Pulmonary artery endothelial cell (primary cell): ENCODE data around the gene CSNK1A1. TPM values are rescaled to one million over a fixed set of nuclear protein-coding genes. Genes with fewer than 3 reads are reported as not detected.
A peak's percentile ranks its signal among the peaks of the same experiment; 100 is the strongest.
"Not testable (repeated sequence)": the region's sequence is repeated elsewhere in the genome, so short reads cannot be mapped to it uniquely, and the experiment has no call there.

Source experiments
- DNase-seq: peaks from one replicate; pipeline ENCODE4 v3.0.0-alpha.2; 2011; ENCODE audit warnings: low read depth, low spot score
- total RNA-seq: library from RNA; depleted of rRNA; stranded (reverse); fragments of >200 nt; gene quantifications from 2 replicates; pipeline ENCODE4 v1.2.3, GENCODE V29; 2014

CSNK1A1 gene
- total RNA-seq, 1 donor from 2014 or later = 486 TPM

DNA sequence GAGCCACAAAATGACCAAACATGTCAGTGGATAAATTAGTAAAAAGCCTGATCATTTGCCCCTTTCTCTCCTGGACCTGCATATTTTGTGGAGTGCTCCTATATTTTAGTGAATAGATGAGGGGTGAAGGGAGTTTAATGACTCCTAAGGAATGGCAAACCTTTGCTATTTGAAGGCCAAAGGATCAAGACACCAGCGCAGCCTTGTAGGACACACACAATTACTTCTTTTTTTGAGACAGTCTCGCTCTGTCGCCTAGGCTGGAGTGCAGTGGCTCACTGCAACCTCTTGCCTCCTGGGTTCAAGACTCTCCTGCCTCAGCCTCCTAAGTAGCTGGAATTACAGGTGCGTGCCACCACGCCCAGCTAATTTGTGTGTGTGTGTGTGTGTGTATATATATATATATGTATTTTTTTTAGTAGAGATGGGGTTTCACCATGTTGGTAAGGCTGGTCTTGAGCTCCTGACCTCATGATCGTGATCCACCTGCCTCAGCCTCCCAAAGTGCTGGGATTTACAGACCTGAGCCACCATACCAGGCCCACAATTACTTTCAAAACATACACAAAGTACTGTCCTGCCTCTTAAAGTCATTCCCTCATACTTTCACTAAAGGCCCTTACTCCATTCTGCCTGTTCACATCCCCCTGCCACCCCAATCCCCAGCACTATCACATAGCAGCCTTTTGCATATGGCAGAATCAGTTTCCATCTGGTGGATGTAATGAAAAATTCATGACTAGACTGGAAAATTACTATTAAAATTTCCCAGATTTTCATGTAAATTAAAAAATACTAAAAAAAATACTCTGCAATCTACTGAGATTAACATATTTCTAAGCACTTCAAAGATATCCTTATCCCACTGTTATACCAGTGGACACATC lies 60.4 kb downstream of the CSNK1A1 start:
- DNase-seq = no peak

DNA sequence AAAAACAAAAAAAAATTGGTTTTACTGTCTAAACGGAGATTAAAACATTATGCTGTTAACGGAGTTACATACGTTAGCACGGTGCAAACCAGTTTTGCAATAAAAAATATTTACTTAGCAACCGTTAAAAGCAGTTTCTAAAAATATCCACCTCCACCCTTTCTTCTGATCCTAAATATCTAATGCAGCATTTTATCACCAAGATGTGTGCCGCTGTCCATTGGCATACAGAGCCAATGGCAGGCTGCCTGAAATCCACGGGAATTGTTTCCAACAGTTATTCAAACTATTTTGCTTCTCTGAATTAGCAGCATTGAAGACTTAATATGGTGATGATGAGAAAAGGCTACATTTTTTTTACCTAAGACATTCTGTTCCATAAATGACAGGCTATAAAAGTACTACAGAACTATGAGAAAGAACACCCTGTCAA lies 61.6 kb downstream of the CSNK1A1 start:
- no peak for DNase-seq

DNA sequence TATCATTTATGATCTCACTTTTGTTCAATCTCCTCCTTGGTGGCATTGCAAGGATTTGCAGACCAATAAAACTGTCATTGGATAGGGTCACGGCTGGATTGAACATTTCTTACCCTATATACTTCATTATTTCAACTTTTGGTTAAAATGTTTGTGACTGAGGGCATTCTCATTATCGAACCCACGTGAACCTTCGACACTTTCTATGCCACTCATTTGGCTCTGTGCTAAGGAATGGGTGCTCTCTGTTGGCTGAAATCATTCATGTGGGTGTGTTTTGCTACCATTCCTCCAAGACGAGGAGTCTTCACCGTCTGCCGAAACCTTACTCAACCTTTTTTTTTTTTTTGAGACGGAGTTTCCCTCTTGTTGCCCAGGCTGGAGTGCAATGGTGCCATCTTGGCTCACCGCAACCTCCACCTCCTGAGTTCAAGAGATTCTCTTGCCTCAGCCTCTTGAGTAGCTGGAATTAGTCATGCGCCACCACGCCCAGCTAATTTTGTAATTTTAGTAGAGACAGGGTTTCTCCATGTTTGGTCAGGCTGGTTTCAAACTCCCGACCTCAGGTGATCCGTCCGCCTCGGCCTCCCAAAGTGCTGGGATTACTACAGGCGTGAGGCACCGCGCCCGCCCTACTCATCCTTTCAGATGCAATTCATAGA lies 62.5 kb downstream of the CSNK1A1 start:
- no peak for DNase-seq

DNA sequence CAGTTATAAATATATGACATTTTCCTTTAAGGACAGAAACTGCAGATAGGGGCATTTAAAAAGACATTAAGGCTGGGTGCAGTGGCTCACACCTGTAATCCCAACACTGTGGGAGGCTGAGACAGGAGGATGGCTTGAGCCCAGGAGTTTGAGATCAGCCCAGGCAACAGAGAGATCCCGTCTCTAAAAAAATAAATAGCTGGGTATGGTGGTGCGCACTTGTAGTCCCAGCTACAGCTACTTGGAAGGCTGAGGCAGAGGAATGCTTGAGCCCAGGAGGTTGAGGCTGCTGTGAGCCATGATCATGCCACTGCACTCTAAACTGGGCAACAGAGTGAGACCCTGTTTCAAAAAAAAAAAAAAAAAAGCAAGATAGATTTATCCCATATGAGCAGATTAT lies 63.6 kb downstream of the CSNK1A1 start:
- no peak for DNase-seq

DNA sequence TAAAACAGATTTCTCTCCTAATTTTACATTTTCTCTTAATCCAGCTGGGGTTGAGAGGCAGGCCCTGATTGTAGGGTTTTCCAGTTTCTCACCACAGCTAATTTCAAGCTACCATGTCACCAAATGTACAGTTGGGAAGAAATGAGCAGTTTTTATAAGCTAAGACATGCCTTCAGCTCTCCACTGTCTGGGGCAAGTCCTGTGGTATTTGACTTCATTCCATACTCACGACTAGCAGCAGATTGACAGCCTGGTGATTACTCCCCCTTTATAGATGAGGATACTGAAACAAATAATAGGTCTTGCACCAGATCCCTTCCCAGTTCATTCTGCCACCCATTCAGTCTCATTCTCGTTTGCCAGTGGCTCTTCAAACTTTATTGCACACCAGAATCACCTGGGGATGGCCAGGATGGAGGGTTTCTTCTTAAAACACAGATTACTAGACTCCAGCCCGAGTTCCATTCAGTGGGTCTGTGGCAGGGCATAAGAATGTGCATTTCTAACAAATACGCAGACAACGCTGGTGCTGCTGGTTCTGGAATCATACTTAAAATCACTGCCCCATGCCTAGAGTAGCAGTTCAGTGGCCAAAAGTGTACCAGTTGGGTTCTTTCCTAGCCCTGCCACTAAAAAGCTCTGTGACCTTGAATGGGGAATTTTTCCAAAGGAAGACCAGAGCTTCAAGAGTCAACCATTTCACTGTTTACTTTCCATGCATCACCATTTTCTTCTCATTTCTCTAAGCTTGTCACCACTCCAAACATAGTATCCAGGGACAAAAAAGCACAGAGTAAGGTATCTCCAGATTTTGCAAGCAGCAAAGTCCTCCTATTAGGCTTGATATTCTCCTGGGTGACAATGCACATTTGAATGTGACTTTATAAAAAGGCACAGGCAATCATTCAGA lies 64.3 kb downstream of the CSNK1A1 start:
- no peak for DNase-seq

DNA sequence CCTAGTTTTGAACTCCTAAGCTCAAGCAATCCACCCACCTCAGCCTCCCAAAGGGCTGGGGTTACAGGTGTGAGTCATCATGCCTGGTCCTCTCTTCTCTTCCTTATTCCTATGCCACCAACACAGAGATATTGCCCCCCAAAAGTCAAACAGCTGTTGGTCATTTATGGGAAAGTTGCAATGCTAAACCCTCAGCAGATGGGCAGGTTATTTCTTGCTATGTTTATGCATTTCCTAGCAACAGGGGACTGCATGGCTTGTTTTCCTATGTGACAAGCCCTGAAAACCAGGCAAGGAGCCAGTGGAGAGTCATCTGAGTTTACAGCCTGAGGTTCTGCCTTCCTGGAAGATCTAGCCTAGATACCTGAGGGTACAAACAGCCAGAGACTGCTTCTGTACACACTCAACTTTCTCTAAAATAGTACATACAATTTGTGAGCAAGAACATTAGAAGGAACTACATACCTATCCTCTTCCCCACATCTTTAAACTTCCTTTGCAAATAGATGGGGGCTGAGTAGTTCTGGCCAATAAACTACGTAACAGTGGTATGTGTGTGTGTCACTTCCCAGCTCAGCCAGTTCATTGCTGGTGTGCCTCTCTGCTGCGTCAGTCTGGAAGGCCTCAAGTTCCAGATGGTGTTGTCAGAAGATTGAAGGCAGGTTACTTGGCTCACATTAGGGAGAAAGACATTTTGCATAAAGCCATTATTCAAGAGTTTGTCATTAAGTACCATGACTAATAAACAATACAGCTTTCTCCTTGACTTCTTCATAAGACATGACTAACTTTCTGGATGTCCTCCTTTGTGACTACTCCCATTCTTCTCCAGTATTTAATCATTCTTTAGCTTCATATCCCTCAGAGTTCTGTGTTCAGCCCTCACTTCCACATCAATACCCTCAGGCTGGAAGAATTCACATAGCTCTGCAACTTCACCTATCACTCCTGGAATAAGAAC lies 65.3 kb downstream of the CSNK1A1 start:
- DNase-seq = peak; percentile 93

DNA sequence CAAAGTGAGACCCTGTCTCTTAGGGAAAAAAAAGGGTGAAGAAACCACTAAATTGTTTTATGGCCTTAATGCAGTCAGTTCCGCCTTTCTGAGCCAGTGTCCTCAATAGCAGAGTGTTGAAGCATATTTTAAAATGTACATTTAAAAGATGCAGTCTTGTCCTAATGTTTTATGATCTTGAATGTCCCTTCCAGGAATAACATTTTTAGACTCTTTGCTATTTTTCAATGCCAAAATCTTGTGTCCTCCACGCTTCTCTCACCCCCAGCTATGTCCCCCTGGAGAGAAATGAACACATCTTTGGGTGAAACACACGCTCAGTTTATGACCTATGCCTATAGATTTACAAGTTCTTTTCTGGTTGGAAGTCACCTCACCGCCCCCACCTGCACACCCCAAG lies 69.8 kb downstream of the CSNK1A1 start:
- DNase-seq = no peak

DNA sequence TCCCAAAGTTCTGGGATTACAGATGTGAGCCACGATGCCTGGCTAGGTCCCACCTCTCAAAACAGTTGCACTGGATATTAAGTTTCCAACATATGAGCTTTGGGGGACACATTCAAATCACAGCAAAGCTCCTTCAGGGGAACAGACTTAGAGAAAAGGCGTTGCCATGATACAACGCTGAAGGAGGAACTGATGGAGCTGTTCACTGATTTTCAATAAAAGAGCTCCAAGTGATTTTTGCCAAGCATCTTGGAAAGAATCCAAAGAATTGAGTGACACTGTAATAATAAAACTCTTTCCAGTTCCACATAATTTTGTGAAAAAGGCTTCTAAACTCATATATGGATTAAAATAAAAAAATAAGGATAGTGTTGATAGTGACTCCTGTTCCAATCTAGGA lies 72.5 kb downstream of the CSNK1A1 start:
- no peak for DNase-seq

DNA sequence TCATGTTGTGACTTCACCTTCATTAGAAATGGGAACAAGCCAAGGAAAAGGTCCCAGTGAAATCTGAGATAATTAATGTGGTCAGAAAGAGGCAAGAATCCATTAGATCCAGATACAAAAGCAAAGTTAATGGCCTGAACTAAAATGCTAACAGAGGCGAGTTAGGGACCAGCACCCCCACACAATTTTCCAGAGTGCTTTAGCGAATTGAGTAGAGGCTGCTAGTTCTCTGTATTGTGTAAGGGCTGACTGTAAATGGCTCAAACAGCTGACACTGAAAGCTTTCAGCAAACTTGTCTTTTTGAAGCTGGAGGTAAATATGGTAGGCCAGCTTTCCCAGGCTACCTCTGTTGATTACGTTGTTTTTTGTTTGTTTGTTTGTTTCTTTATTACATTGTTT lies 75.5 kb downstream of the CSNK1A1 start:
- no peak for DNase-seq

DNA sequence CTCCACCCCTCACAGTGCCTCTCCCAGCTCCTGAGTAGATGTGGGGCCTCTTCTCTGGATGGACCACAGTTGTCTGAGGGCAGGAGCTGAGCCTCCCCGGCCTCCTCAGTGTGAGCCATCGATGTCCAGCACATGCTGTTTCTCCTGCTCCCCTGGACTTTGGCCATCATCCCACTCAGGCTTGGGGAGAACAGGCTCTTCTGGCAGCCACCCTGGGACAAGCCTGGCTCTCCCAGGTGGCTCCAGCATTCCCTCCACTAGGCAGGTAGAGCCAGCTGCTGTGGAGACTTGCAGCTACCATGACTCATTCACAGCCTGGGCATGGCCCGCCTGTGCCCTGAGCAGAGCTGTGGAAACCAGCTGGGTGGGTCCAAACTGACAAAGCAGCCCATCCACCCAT lies 77.0 kb downstream of the CSNK1A1 start:
- DNase-seq = no peak

DNA sequence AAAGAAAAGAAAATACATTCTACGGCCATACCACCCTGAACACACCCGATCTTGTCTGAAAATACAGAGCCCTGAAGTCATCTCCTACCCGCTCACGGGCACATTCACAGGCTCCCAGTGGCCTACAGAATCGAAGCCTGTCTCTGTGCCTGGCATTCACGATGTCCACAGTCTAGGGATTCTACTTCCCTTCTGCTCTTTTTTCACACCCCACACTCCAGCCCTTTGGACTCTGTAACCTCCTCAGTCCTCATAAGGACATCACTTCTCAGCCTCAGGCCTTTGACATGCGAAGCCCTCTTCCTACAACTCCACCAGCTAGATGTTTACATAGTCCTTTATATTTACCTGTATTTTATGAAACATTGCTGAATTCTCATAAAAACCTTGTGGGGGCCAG lies 77.8 kb downstream of the CSNK1A1 start:
- no peak for DNase-seq

DNA sequence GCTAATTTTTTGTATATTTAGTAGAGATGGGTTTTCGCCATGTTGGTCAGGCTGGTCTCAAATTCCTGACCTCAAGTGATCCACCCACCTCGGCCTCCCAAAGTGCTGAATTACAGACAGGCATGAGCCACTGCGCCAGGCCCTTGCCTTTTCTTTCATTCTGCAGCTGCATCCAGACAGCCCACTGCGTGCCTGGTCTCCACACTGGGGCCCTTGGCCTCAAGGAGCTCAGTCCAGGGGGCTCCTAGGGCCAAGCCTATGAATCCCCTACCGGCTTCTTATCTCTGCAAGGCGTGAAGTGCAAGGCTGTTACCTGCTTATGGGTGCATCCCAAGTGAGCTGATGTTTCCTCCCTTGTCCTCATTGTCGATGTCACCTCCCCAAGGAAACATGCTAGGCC lies 78.8 kb downstream of the CSNK1A1 start:
- no peak for DNase-seq

DNA sequence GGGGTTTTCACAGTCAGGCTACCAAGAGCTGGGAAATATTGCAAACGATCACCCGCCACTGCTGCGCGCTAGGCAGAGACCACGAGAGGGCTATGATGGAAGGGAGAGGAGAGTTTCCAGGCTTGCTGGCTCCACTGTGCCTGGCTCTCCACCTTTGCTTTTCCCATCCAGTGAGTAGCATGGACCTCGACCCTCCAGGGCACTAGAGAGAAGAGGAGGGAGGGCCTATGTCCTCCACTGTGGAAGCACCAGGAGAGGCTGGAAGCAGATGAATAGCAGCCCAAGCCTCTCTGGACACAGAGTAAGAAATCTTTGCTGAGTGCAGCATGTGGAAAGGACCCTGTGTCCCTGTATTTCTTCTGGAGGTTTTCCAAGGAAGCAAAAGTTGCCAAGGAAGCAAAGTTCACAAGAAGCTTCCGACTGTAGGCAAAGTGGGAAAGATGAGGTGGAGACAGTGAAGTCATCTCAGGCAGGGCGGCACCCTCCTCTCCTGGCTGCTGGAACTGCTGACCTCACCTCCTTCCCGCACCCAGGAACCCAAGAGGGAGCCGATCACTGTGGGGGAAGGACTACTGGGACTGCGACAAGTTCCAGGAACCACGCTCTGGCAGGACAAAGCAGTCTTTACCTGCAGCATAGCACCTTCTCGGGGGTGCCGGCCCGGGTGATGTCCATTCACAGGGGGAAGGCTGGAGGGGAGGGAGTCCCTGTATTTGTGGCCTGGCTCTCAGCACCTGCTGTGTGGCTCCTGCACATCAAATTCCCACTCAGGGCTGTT lies 79.6 kb downstream of the CSNK1A1 start:
- DNase-seq = no peak

DNA sequence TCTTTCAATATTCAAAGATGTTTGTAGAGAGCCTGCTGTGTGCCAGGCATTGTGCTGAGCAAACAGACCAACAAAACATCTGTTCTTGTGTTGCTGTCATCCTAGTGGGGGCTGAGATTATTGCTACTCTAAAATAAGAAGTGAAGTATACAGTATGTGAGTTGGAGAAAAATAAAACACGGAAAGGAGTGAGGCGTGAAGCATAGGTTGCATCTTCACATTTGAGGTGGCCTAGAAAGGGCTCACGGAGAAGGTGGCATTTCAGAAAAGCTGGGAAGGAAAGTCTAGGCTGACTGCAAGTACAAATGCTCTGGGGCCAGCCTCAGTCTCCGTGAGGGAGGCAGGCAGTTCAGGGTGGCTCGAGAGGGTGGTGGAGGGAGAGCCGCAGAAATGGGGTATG lies 80.3 kb downstream of the CSNK1A1 start:
- DNase-seq = no peak

DNA sequence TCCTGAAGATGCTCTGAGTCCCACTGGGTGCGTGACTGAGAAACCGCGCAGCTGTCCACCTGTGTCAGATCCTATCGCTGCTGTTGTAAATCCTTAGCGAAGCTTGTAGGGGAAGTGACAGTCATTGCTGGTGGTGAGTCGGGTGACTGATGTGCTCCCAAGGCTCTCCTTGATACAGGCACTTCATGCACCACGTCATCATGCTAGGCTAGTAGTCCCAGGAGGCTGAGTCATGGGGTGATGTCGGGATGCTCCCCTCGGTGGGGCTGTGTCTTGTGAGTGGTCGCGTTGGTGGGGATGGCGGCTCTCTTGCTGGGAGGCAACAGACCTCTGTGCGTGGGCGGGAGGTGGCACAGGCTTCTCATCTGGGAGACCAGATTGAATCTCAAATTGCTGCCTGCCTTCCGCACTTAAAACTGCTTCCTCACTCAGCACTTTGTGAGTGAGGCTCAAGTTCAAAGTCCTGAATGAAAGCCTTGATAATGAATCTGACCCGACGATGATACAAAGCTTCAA lies 84.7 kb downstream of the CSNK1A1 start:
- DNase-seq = no peak

DNA sequence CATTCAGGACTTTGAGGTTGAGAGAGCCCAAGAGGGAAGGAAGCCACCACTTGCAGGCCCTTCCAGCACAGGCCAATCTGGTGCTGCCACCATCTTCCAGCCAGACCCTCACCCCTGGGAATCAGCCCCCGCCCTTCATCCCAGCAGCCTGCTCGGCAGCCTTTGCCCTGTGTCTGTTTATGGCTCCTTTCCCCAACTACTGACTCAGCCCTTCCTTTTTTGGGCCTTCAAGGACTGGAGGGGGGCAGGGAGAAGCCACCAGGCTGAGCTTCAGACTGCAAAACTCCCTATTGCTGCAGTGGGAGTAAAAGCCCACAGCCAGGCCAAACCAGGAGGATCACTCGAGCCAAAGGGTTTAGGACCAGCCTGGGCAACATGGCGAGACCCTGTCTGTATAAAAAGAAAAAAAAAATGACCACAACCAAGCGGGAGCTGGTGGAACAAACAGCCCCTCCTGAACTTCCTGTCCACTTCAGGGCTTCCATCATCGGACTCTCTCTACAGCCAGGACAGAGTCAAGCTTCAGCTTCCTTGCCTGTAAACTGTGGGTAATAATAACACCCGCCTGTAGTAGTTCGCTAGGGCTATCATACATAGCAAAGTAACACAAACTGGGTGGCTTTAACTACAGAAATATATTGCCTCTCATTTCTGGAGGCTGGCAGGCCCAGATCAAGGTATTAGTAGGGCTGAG lies 86.3 kb downstream of the CSNK1A1 start:
- no peak for DNase-seq

DNA sequence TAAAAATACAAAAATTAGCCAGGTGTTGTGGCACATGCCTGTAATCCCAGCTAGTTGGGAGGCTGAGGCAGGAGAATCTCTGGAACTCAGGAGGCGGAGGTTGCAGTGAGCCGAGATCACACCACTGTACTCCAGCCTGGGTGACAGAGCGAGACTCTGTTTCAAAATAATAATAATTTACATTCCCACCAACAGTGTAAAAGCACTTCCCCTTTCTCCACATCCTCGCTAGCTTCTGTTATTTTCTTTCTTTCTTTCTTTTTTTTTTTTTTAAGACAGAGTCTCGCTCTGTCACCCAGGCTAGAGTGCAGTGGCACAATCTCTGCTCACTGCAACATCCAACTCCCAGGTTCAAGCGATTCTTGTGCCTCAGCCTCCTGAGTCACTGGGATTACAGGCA lies 89.3 kb downstream of the CSNK1A1 start:
- DNase-seq = not testable (repeated sequence)

DNA sequence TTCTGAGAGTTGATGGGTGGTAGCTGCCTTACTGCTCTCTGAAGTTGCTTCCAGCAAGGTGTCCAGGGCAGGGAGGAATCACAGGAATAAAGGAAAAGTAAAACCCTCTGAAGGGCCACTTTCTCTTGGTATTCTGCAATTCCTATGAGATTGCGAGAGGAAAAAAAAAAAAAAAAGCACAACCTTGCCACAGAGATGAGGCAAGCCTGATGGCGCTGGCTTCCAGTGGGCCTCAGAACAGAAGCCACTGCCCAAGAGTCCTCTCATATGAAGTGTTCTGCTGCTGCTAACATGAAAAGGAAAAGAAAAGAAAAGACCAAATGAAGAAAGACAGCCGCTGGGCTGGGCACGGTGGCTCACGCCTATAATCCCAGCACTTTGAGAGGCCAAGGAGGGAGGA lies 91.3 kb downstream of the CSNK1A1 start:
- no peak for DNase-seq

DNA sequence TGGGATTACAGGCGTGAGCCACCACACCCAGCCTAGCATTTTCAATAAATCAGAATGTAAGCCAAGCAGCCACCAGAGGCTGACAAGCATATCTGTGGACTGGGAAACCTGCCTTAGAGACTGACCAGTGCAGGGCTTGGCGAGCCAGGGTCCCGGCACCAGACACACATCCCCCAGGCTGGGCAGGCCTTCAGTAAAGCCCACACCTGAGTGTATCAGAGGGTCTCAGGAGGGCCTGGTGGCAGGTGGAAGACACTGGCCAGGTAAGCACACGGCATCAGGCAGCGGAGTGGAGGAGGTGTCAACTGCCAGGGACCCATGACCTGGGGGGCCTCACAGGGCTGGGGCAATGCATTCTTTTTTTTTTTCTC lies 93.9 kb downstream of the CSNK1A1 start:
- no peak for DNase-seq
